Superior temporal gyrus (tissue), 1 donor: ENCODE results near the gene COL6A1.

Experiments
- DNase-seq: peaks from one replicate; pipeline ENCODE4 v3.0.0-alpha.2; 2016; ENCODE audit errors: extremely low spot score

The COL6A1 gene

GRCh38 chr21:46006547-46007491 is 25.2 kb downstream of the COL6A1 start:
- DNase-seq: no peak

- no peak for DNase-seq
Observed at GRCh38 chr21:46007492-46007868, 25.9 kb downstream of the COL6A1 start.

GRCh38 chr21:46008893-46009621 is 27.5 kb downstream of the COL6A1 start:
- no peak for DNase-seq

- no peak for DNase-seq
Observed at GRCh38 chr21:46009951-46010705, 28.6 kb downstream of the COL6A1 start.

- DNase-seq: no peak
Observed at GRCh38 chr21:46011267-46011967, 29.8 kb downstream of the COL6A1 start.

- DNase-seq: no peak
Observed at GRCh38 chr21:46012154-46012553, 30.6 kb downstream of the COL6A1 start.

GRCh38 chr21:46014828-46015227 is 33.3 kb downstream of the COL6A1 start:
- no peak for DNase-seq

- DNase-seq: no peak
Observed at GRCh38 chr21:46017148-46017547, 35.6 kb downstream of the COL6A1 start.

GRCh38 chr21:46017695-46018094 is 36.1 kb downstream of the COL6A1 start:
- DNase-seq: no peak

GRCh38 chr21:46018615-46019014 is 37.0 kb downstream of the COL6A1 start:
- DNase-seq: no peak

GRCh38 chr21:46020581-46020980 is 39.0 kb downstream of the COL6A1 start:
- no peak for DNase-seq

GRCh38 chr21:46021398-46021797 is 39.8 kb downstream of the COL6A1 start:
- DNase-seq: no peak

- DNase-seq: no peak
Observed at GRCh38 chr21:46021978-46022544, 40.5 kb downstream of the COL6A1 start.

GRCh38 chr21:46022551-46023525 is 41.3 kb downstream of the COL6A1 start:
- no peak for DNase-seq

GRCh38 chr21:46023555-46023954 is 42.0 kb downstream of the COL6A1 start:
- no peak for DNase-seq

GRCh38 chr21:46024141-46024540 is 42.6 kb downstream of the COL6A1 start:
- no peak for DNase-seq

- DNase-seq: no peak
Observed at GRCh38 chr21:46025113-46025770, 43.7 kb downstream of the COL6A1 start.

GRCh38 chr21:46027851-46028493 is 46.4 kb downstream of the COL6A1 start:
- no peak for DNase-seq

GRCh38 chr21:46028573-46029091 is 47.1 kb downstream of the COL6A1 start:
- DNase-seq: no peak
